H1 (cell line): ENCODE results near the gene C5. TPM values are rescaled to one million over a fixed set of nuclear protein-coding genes. Genes with fewer than 3 reads are reported as not detected.

Source experiments
- ASH2L ChIP-seq: fragments of 200-600, 300-600 bp; sonication (generic); IDR thresholded peaks from one replicate; pipeline ENCODE4 v1.7.1; 2017; ENCODE audit warnings: low read length
- polyA plus RNA-seq, 7 experiments: library from polyadenylated mRNA; depleted of rRNA in 3 of 7; stranded (reverse) in 5 of 7; unstranded in 2 of 7; fragments of >200 nt in 5 of 7; fragments of 200-250 nt in 2 of 7; gene quantifications; 1 replicate in 5 of 7; 2 replicates in 1 of 7; 4 replicates in 1 of 7; pipeline versions ENCODE4 v1.2.1 to v1.2.3, GENCODE V29; 2011 to 2013; ENCODE audit warnings: missing spikeins in 2 of 7, mixed read lengths in 2 of 7
- total RNA-seq: library from RNA; stranded (reverse); fragmentation: NEBNext Ultra II Directional; extraction: Animal tissue kit (Norgen Biotek cat#: 25700); gene quantifications from 2 replicates; pipeline ENCODE4 v1.2.1, GENCODE V29; 2021

The C5 gene
- total and polyA plus RNA-seq, 2 of the 8 experiments (the other 6 are each of a cell fraction or from before 2014, with no cell fraction given), result 0.24 to 0.35 TPM

DNA sequence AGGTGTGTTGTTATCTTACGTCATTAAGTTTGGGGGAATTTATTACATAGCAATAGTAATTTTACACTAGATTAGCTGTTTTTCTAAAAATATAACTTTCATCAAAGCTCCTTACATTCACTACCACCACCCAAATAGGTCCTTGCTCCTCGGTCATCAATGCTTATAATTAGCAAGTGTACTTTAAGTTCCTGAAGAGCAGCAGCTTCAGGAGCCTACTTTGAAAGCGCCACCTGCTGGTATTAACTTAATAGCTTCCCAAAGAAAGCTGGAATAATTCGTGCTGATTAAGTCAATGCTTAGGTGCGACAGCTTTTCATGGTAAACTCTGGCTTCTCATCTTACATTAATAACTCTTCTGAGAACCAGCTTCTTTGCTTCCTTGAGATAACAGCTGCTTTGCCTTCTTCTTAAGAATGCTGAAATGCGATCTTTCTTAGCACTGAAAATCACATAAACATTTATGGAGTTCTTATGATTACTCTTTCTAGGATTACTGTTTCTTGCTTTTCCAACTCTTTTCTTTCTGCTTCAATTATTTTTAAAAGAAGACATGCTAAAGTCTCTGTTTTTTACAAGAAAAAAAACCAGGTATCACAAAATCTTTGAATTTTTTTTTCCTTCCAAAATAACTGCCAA, 10.0 kb upstream of the C5 start (continued):
- TF ChIP-seq ASH2L, result no peak
